ENCODE measurements around the gene ASIC2. TPM values are rescaled to one million over a fixed set of nuclear protein-coding genes. Genes with fewer than 3 reads are reported as not detected.

ASIC2 gene
- total and polyA plus RNA-seq, 2 donors (not counting 1 experiment from before 2014, with no cell fraction given) = not detected

DNA sequence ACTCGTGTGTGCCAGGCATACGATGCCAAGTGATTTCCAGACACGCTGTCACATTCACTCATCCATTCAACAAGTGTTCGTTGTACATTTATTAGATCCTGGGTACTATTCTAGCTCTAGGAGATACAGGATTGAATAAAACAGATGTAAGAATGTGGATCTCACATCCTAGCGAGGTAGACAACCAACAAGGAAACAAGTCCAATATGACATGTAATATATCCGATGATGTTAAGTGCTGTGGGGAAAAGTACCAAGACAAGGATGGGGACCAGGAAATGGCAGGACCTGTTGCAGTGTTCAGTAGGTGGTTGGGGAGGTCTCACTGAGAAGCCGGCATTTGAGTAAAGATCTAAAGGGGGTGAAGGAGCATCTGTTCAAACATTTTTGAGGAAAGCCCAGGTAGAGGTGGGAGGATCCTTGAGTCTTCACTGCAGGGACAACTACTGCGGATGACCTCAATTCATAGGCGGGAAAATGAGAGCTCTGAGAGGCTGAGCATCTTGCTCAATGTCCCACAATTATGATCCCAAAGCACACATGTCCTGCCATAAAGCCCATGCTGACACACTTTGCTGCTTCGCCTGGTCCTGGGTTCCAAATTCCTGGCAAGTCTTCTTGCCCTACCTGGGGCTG, 129.4 kb downstream of the ASIC2 start:
- ChIA-PET CTCF (no interaction called here), POLR2A (no interaction called here)
- Histone ChIP-seq H3K4me2 (replicated peaks; ENCODE audit: low read depth, low read length, poor library complexity, severe bottlenecking) (no peak overlapping the region), H3K4me1 (ENCODE audit: control insufficient read depth in 2 of 2, insufficient read depth in 2 of 2, low read length in 2 of 2) (no peaks in the 10 kb centered on the region), H3K9me3 (ENCODE audit: control extremely low read depth in 1 of 3, control insufficient read depth in 2 of 3, insufficient read depth in 1 of 3, low read length in 2 of 3) (peaks cover 0 to 2% (median 0%) of the 10 kb centered on the region in 3 donors), H4K20me1 (ENCODE audit: control insufficient read depth, insufficient read depth, low read length, poor library complexity, severe bottlenecking) (no peaks in the 10 kb centered on the region), H3K36me3 (replicated peaks in 1 of 2; ENCODE audit: control extremely low read depth in 1 of 2, control insufficient read depth in 1 of 2, extremely low read depth in 1 of 2, insufficient read depth in 2 of 2, low read length in 1 of 2) (no peaks in the 10 kb centered on the region), H3K27me3 (replicated peaks in 1 of 4; ENCODE audit: control extremely low read depth in 1 of 4, control insufficient read depth in 3 of 4, insufficient read depth in 4 of 4, low read length in 3 of 4) (no peaks in the 10 kb centered on the region), H2AFZ (ENCODE audit: insufficient read depth, low read depth, low read length, poor library complexity, severe bottlenecking) (no peak overlapping the region), H3K9ac (ENCODE audit: low read length) (no peak overlapping the region), H3K4me3 (ENCODE audit: control extremely low read depth in 1 of 5, extremely low read depth in 1 of 5, insufficient read depth in 1 of 5, low read depth in 2 of 5, low read length in 4 of 5) (no peak overlapping the region), H3K27ac (ENCODE audit: low read length in 2 of 2) (no peak overlapping the region), H3K79me2 (ENCODE audit: control insufficient read depth, insufficient read depth, low read length) (no peaks in the 10 kb centered on the region)
- no peak for TF ChIP-seq EZH2 (IDR thresholded peaks at IDR 0.05; ENCODE audit: borderline replicate concordance, insufficient read depth, low read depth, low read length, poor library complexity, severe bottlenecking)
- TF ChIP-seq, protein P1, sequence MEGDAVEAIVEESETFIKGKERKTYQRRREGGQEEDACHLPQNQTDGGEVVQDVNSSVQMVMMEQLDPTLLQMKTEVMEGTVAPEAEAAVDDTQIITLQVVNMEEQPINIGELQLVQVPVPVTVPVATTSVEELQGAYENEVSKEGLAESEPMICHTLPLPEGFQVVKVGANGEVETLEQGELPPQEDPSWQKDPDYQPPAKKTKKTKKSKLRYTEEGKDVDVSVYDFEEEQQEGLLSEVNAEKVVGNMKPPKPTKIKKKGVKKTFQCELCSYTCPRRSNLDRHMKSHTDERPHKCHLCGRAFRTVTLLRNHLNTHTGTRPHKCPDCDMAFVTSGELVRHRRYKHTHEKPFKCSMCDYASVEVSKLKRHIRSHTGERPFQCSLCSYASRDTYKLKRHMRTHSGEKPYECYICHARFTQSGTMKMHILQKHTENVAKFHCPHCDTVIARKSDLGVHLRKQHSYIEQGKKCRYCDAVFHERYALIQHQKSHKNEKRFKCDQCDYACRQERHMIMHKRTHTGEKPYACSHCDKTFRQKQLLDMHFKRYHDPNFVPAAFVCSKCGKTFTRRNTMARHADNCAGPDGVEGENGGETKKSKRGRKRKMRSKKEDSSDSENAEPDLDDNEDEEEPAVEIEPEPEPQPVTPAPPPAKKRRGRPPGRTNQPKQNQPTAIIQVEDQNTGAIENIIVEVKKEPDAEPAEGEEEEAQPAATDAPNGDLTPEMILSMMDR (IDR thresholded peaks at IDR 0.05) = no peak
- Mint-ChIP-seq H3K4me1 (no peaks in the 10 kb centered on the region), H3K27me3 (peaks cover 38% of the 10 kb centered on the region), H3K9me3 (ENCODE audit: insufficient read depth) (no peaks in the 10 kb centered on the region), H3K4me3 (no peak overlapping the region), H3K27ac (no peak overlapping the region)
- intact Hi-C loops (cut with micrococcal nuclease) = no loop called here
- 95% methylated on average over 5 of the region's 10 CpGs for WGBS (ENCODE audit: insufficient coverage)
- DNase-seq = no peak
- no peak for ATAC-seq (ENCODE audit: low read depth)

DNA sequence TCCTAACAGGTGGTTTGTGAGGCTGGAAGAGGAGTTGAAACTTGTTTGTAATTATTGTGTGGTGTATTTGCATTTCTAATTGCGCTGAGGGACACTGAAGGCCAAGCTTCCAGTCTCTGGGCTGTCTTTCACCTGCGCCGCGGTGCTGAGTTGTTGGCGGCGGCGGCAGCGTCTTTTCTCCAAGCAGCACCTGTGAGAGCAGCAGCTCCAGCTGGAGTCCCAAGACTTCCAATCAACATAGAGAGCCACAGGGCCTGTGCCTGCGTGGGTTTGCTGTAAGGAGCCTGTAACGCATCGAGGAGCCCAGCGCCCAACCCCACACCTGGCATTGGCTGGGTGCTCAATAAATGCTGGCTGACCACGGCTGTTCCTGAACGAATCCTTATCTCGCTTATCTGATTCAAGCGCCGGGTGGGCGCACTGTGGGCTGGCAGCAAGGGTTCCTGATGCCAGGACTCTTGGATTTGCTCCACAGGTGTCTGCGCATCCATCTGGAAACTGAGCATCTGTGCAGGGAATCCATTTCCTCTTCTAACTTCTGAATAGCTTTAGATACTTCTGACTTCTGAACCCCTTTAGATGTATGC, 138.1 kb downstream of the ASIC2 start:
- no peaks in the 10 kb centered on the region for H4K20me1 ChIP-seq (ENCODE audit: control insufficient read depth, insufficient read depth, low read length, poor library complexity, severe bottlenecking)
- H3K27me3 Mint-ChIP-seq = peaks cover 12% of the 10 kb centered on the region
- ATAC-seq (ENCODE audit: low read depth) (no peak), DNase-seq (no peak)
- WGBS (ENCODE audit: insufficient coverage) = 81% methylated on average over 19 of the region's 19 CpGs
- H3K9ac ChIP-seq (ENCODE audit: low read length) = no peak overlapping the region
- no peaks in the 10 kb centered on the region for H3K4me1 ChIP-seq (ENCODE audit: control insufficient read depth in 2 of 2, insufficient read depth in 2 of 2, low read length in 2 of 2)
- H2AFZ ChIP-seq (ENCODE audit: insufficient read depth, low read depth, low read length, poor library complexity, severe bottlenecking) = no peak overlapping the region
- TF ChIP-seq EZH2 (IDR thresholded peaks at IDR 0.05; ENCODE audit: borderline replicate concordance, insufficient read depth, low read depth, low read length, poor library complexity, severe bottlenecking) = no peak
- TF ChIP-seq, protein P1 (IDR thresholded peaks at IDR 0.05) = no peak
- no peaks in the 10 kb centered on the region for H3K36me3 ChIP-seq (replicated peaks in 1 of 2; ENCODE audit: control extremely low read depth in 1 of 2, control insufficient read depth in 1 of 2, extremely low read depth in 1 of 2, insufficient read depth in 2 of 2, low read length in 1 of 2)
- no peaks in the 10 kb centered on the region for H3K27me3 ChIP-seq (replicated peaks in 1 of 4; ENCODE audit: control extremely low read depth in 1 of 4, control insufficient read depth in 3 of 4, insufficient read depth in 4 of 4, low read length in 3 of 4)
- H3K4me3 Mint-ChIP-seq = no peak overlapping the region
- no peaks in the 10 kb centered on the region for H3K9me3 Mint-ChIP-seq (ENCODE audit: insufficient read depth)
- CTCF ChIA-PET = no interaction called here
- H3K79me2 ChIP-seq (ENCODE audit: control insufficient read depth, insufficient read depth, low read length) = no peaks in the 10 kb centered on the region
- POLR2A ChIA-PET = no interaction called here
- H3K4me1 Mint-ChIP-seq = no peaks in the 10 kb centered on the region
- H3K27ac Mint-ChIP-seq = no peak overlapping the region
- intact Hi-C loops (cut with micrococcal nuclease) = no loop called here
- no peak overlapping the region for H3K4me3 ChIP-seq (ENCODE audit: control extremely low read depth in 1 of 5, extremely low read depth in 1 of 5, insufficient read depth in 1 of 5, low read depth in 2 of 5, low read length in 4 of 5)
- H3K27ac ChIP-seq (ENCODE audit: low read length in 2 of 2) = no peak overlapping the region
- H3K9me3 ChIP-seq (ENCODE audit: control extremely low read depth in 1 of 3, control insufficient read depth in 2 of 3, insufficient read depth in 1 of 3, low read length in 2 of 3) = peaks cover 0 to 2% (median 0%) of the 10 kb centered on the region in 3 donors
- H3K4me2 ChIP-seq (replicated peaks; ENCODE audit: low read depth, low read length, poor library complexity, severe bottlenecking) = no peak overlapping the region
